ENCODE data around the gene RBM34.

- TF ChIP-seq EZH2 (IDR thresholded peaks at IDR 0.05) (no peak), POLR2AphosphoS5 (IDR thresholded peaks at IDR 0.05; ENCODE audit: borderline replicate concordance, low read depth, low read length) (no peak), FOXP2 (optimal IDR thresholded peaks at IDR 0.05; ENCODE audit: control extremely low read depth, extremely low read length, insufficient read depth) (no peak)
Observed at GRCh38 chr1:235130766-235131270, 30.2 kb downstream of the RBM34 start.

Data from SK-N-MC (cell line).